Measurements from ENCODE around the gene CCDC51. TPM values are rescaled to one million over a fixed set of nuclear protein-coding genes. Genes with fewer than 3 reads are reported as not detected.
A peak's percentile ranks its signal among the peaks of the same experiment; 100 is the strongest.

The CCDC51 gene
- total and polyA plus RNA-seq, 4 donors = 6.6 to 14.4 (median 11.1) TPM

GRCh38 chr3:48406443-48407431, 33.2 kb downstream of the CCDC51 start:
- TF ChIP-seq CTCF (IDR thresholded peaks at IDR 0.05; ENCODE audit: control extremely low read depth, extremely low read depth) = no peak
- Histone ChIP-seq H3K9ac (ENCODE audit: insufficient read depth in 1 of 2, low read length in 2 of 2) (no peak overlapping the region), H3K36me3 (ENCODE audit: control insufficient read depth in 4 of 4, insufficient read depth in 4 of 4, low read length in 4 of 4) (peaks cover 10 to 56% (median 32%) of the 10 kb centered on the region in 4 donors), H3K4me3 (no peak overlapping the region), H3K4me1 (ENCODE audit: control insufficient read depth in 5 of 5, insufficient read depth in 5 of 5, low read length in 5 of 5) (no peaks in the 10 kb centered on the region), H3K27me3 (ENCODE audit: control insufficient read depth in 3 of 3, insufficient read depth in 3 of 3, low read length in 2 of 3) (no peaks in the 10 kb centered on the region), H3K27ac (ENCODE audit: low read depth in 1 of 2, low read length in 1 of 2) (no peak overlapping the region), H3K9me3 (ENCODE audit: control insufficient read depth in 4 of 4, insufficient read depth in 3 of 4, low read length in 3 of 4) (no peaks in the 10 kb centered on the region)
- no peak for ATAC-seq (ENCODE audit: insufficient read depth, low FRiP score)
- WGBS, 2 donors = 85 to 86% methylated on average over 18 of the region's 18 CpGs
- peak in 1 of 3 donors; percentile 11 for DNase-seq

- Histone ChIP-seq H3K4me1 (ENCODE audit: control insufficient read depth in 5 of 5, insufficient read depth in 5 of 5, low read length in 5 of 5) (no peaks in the 10 kb centered on the region), H3K36me3 (ENCODE audit: control insufficient read depth in 4 of 4, insufficient read depth in 4 of 4, low read length in 4 of 4) (peaks cover 10 to 50% (median 27%) of the 10 kb centered on the region in 4 donors), H3K27me3 (ENCODE audit: control insufficient read depth in 3 of 3, insufficient read depth in 3 of 3, low read length in 2 of 3) (no peaks in the 10 kb centered on the region), H3K4me3 (no peak overlapping the region), H3K27ac (ENCODE audit: low read depth in 1 of 2, low read length in 1 of 2) (no peak overlapping the region), H3K9ac (ENCODE audit: insufficient read depth in 1 of 2, low read length in 2 of 2) (no peak overlapping the region), H3K9me3 (ENCODE audit: control insufficient read depth in 4 of 4, insufficient read depth in 3 of 4, low read length in 3 of 4) (no peaks in the 10 kb centered on the region)
- DNase-seq (no peak), ATAC-seq (ENCODE audit: insufficient read depth, low FRiP score) (no peak)
- WGBS, 2 donors = 74 to 80% methylated on average over 1 of the region's 1 CpG
- TF ChIP-seq CTCF (IDR thresholded peaks at IDR 0.05; ENCODE audit: control extremely low read depth, extremely low read depth) = no peak
Observed at GRCh38 chr3:48405971-48406370, 33.9 kb downstream of the CCDC51 start.

GRCh38 chr3:48405343-48405881, 34.5 kb downstream of the CCDC51 start:
- Histone ChIP-seq H3K36me3 (ENCODE audit: control insufficient read depth in 4 of 4, insufficient read depth in 4 of 4, low read length in 4 of 4) (peaks cover 7 to 45% (median 25%) of the 10 kb centered on the region in 4 donors), H3K27ac (ENCODE audit: low read depth in 1 of 2, low read length in 1 of 2) (no peak overlapping the region), H3K9me3 (ENCODE audit: control insufficient read depth in 4 of 4, insufficient read depth in 3 of 4, low read length in 3 of 4) (no peaks in the 10 kb centered on the region), H3K27me3 (ENCODE audit: control insufficient read depth in 3 of 3, insufficient read depth in 3 of 3, low read length in 2 of 3) (no peaks in the 10 kb centered on the region), H3K4me3 (no peak overlapping the region), H3K9ac (ENCODE audit: insufficient read depth in 1 of 2, low read length in 2 of 2) (no peak overlapping the region), H3K4me1 (ENCODE audit: control insufficient read depth in 5 of 5, insufficient read depth in 5 of 5, low read length in 5 of 5) (no peaks in the 10 kb centered on the region)
- ATAC-seq (ENCODE audit: insufficient read depth, low FRiP score) (no peak), DNase-seq (no peak)
- 86 to 91% methylated on average over 13 of the region's 13 CpGs for WGBS, 2 donors
- TF ChIP-seq CTCF (IDR thresholded peaks at IDR 0.05; ENCODE audit: control extremely low read depth, extremely low read depth) = no peak

All from lung (tissue), 12 donors.